WTC11 (cell line): ENCODE results near the gene LYPD3. TPM values are rescaled to one million over a fixed set of nuclear protein-coding genes. Genes with fewer than 3 reads are reported as not detected.

Experiments
- ATAC-seq: fragments of 200-7000 bp; cut with Tn5 transposase; 2 replicates; pipeline ENCODE4 v1.10.0; 2021; ENCODE audit warnings: mild to moderate bottlenecking, moderate library complexity
- CTCF ChIA-PET: fragments of 300-600 bp; sonication (Branson Sonifier 250); formaldehyde crosslinking; loops from one replicate; lab custom pipeline; 2021; ENCODE audit warnings: antibody characterized with exemption; lab: Charles Lee
- POLR2A ChIA-PET: fragments of 350-600 bp; sonication (Branson Sonifier 250); formaldehyde crosslinking; loops from one replicate; lab custom pipeline; 2021; ENCODE audit warnings: antibody characterized with exemption; lab: Charles Lee
- DNase-seq: peaks from one replicate; pipeline ENCODE4 v3.0.0; 2021; ENCODE audit warnings: low spot score
- H3K27ac Mint-ChIP-seq: 2 replicates; pipeline ENCODE4 v1.8.0; 2021; ENCODE audit warnings: mixed read lengths
- H3K27me3 Mint-ChIP-seq: 2 replicates; pipeline ENCODE4 v1.8.0; 2021; ENCODE audit warnings: low read depth, mild to moderate bottlenecking, moderate library complexity, mixed read lengths
- H3K36me3 Mint-ChIP-seq: 2 replicates; pipeline ENCODE4 v1.8.0; 2021; ENCODE audit warnings: mixed read lengths
- H3K4me1 Mint-ChIP-seq: 2 replicates; pipeline ENCODE4 v1.8.0; 2022; ENCODE audit warnings: mixed read lengths
- H3K4me3 Mint-ChIP-seq: 2 replicates; pipeline ENCODE4 v1.8.0; 2021; ENCODE audit warnings: mild to moderate bottlenecking, moderate library complexity, mixed read lengths
- H3K9me3 Mint-ChIP-seq: 2 replicates; pipeline ENCODE4 v1.8.0; 2021; ENCODE audit warnings: mixed read lengths
- CBFB ChIP-seq: sonication (generic); formaldehyde crosslinking; IDR thresholded peaks from 2 replicates; pipeline ENCODE4 v1.8.1; 2022; ENCODE audit warnings: mild to moderate bottlenecking, low read depth, missing genetic modification reagents
- HMGXB4 ChIP-seq: sonication (generic); formaldehyde crosslinking; IDR thresholded peaks from 2 replicates; pipeline ENCODE4 v1.8.1; 2023; ENCODE audit warnings: mild to moderate bottlenecking, moderate library complexity, missing genetic modification reagents
- JAZF1 ChIP-seq: fragments of 250-450 bp; sonication (Bioruptor Pico); IDR thresholded peaks from 2 replicates; pipeline ENCODE4 v1.9.0; 2021; ENCODE audit warnings: moderate library complexity, mild to moderate bottlenecking, inconsistent platforms
- MAX ChIP-seq: sonication (generic); formaldehyde crosslinking; IDR thresholded peaks from 2 replicates; pipeline ENCODE4 v1.8.0; 2022; ENCODE audit warnings: mild to moderate bottlenecking, missing genetic modification reagents
- RELA ChIP-seq: sonication (generic); formaldehyde crosslinking; IDR thresholded peaks from 2 replicates; pipeline ENCODE4 v1.8.1; 2022; ENCODE audit warnings: missing genetic modification reagents, mild to moderate bottlenecking, borderline replicate concordance
- TEAD1 ChIP-seq: sonication (generic); formaldehyde crosslinking; IDR thresholded peaks from 2 replicates; pipeline ENCODE4 v1.8.0; 2022; ENCODE audit warnings: mild to moderate bottlenecking, missing genetic modification reagents
- USF1 ChIP-seq: sonication (generic); formaldehyde crosslinking; IDR thresholded peaks from 2 replicates; pipeline ENCODE4 v1.8.0; 2022; ENCODE audit warnings: mild to moderate bottlenecking, missing genetic modification reagents
- ZBTB43 ChIP-seq: sonication (generic); formaldehyde crosslinking; IDR thresholded peaks from 2 replicates; pipeline ENCODE4 v1.8.1; 2023; ENCODE audit warnings: mild to moderate bottlenecking, missing genetic modification reagents
- ZNF138 ChIP-seq: sonication (generic); formaldehyde crosslinking; conservative IDR thresholded peaks from 2 replicates; pipeline ENCODE4 v1.8.1; 2022; ENCODE audit warnings: mild to moderate bottlenecking, moderate library complexity, missing genetic modification reagents
- ZNF416 ChIP-seq: fragments of 250-450 bp; sonication (Bioruptor Pico); IDR thresholded peaks from 2 replicates; pipeline ENCODE4 v1.9.0; 2021; ENCODE audit warnings: mild to moderate bottlenecking, inconsistent platforms
- ZNF425 ChIP-seq: fragments of 250-450 bp; sonication (Bioruptor Pico); conservative IDR thresholded peaks from 2 replicates; pipeline ENCODE4 v1.9.0; 2021; ENCODE audit warnings: mild to moderate bottlenecking
- ZNF512 ChIP-seq: sonication (generic); formaldehyde crosslinking; IDR thresholded peaks from 2 replicates; pipeline ENCODE4 v1.8.1; 2022; ENCODE audit warnings: missing genetic modification reagents, borderline replicate concordance
- total RNA-seq: library from RNA; stranded (reverse); gene quantifications from 3 replicates; pipeline ENCODE4 v1.2.3, GENCODE V29; 2021
- TF ChIP-seq, protein P1 (sequence below): sonication (generic); formaldehyde crosslinking; IDR thresholded peaks from 2 replicates; pipeline ENCODE4 v1.8.0; 2023; ENCODE audit warnings: missing genetic modification reagents, mild to moderate bottlenecking, borderline replicate concordance
- TF ChIP-seq, protein P2 (sequence below): fragments of 250-450 bp; sonication (Bioruptor Pico); IDR thresholded peaks from 2 replicates; pipeline ENCODE4 v1.9.0; 2021; ENCODE audit warnings: mild to moderate bottlenecking
- TF ChIP-seq, protein P3 (sequence below): sonication (generic); formaldehyde crosslinking; conservative IDR thresholded peaks from 2 replicates; pipeline ENCODE4 v1.8.1; 2022; ENCODE audit warnings: mild to moderate bottlenecking, missing genetic modification reagents

LYPD3 gene
- total RNA-seq, 1 experiment from 2014 or later: 3.8 TPM

- Mint-ChIP-seq H3K4me1 (no peaks in the 10 kb centered on the region), H3K4me3 (no peak overlapping the region), H3K9me3 (peaks cover 30% of the 10 kb centered on the region), H3K27ac (no peak overlapping the region), H3K36me3 (peaks cover 39% of the 10 kb centered on the region), H3K27me3 (peaks cover 2% of the 10 kb centered on the region; the same call in 1 of the 2 replicates)
- no peak for DNase-seq
- TF ChIP-seq RELA (no peak), TEAD1 (CRISPR knock-in tag) (no peak), CBFB (CRISPR knock-in tag) (no peak), USF1 (CRISPR knock-in tag) (no peak), HMGXB4 (no peak)
- ChIA-PET CTCF (interaction anchor here (1.6 to 2.0 kb wide), 2 partner anchors 8 to 64 kb away, joined by 9 to 12 read pairs; no protein-coding TSS in a partner anchor), POLR2A (no interaction called here)
- no peak for ATAC-seq
These were observed 45.9 kb upstream of the LYPD3 start for GRCh38 chr19:43511324-43511723.

DNA sequence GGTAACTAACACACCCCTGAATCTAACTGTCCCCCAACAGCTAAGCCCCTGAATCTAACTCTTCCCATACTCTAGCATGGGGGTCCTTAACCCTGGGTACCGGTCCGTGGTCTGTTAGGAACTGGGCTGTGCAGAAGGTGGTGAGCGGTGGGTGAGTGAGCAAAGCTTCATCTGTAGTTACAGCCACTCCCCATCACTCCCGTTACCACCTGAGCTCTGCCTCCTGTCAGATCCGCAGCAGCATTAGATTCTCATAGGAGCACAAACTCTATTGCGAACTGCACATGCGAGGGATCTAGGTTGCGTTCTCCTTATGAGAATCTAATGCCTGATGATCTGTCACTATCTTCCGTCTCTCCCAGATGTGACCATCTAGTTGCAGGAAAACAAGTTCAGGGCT, 45.3 kb upstream of the LYPD3 start:
- TF ChIP-seq ZNF138 (CRISPR knock-in tag): no peak
- Mint-ChIP-seq H3K27ac (no peak overlapping the region), H3K4me1 (no peaks in the 10 kb centered on the region), H3K9me3 (peaks cover 30% of the 10 kb centered on the region), H3K27me3 (peaks cover 4% of the 10 kb centered on the region; the same call in 1 of the 2 replicates), H3K4me3 (no peak overlapping the region), H3K36me3 (peaks cover 39% of the 10 kb centered on the region)
- DNase-seq (no peak), ATAC-seq (no peak)
- ChIA-PET POLR2A (interaction anchor here (0.6 kb wide), 1 partner anchor 22 kb away, joined by 3 read pairs; the partner anchor contains the start of gene ZNF575), CTCF (interaction anchor here (1.6 to 2.0 kb wide), 2 partner anchors 9 to 64 kb away, joined by 9 to 12 read pairs; no protein-coding TSS in a partner anchor)

DNA sequence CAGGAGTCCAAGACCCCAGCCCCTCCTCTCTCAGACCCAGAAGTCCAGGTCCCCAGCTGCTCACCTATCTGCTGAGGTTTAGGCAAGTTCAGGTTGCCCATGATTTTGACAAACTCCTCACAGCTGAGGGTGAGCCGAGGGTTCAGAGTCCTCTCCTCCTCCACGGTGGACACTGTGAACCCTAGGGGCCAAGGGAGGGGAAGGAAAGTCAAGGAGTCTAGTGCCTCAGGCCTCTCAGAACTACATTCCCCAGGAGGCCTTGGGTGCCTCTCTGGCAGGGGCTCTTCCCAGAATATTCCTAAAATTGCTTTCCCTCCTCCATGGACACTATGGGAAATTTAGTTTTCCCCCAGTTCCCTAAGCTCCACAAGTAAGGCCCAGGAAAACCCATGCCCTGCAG, 42.5 kb upstream of the LYPD3 start:
- DNase-seq: no peak
- Mint-ChIP-seq H3K4me1 (peaks cover 12% of the 10 kb centered on the region), H3K9me3 (peaks cover 23% of the 10 kb centered on the region), H3K27ac (no peak overlapping the region), H3K4me3 (no peak overlapping the region), H3K27me3 (peaks cover 17% of the 10 kb centered on the region), H3K36me3 (peaks cover 27% of the 10 kb centered on the region)
- no peak for ATAC-seq
- ChIA-PET CTCF (interaction anchor here (0.5 to 0.6 kb wide), 2 partner anchors 11 to 24 kb away, joined by 3 to 5 read pairs; no protein-coding TSS in a partner anchor), POLR2A (interaction anchor here (0.6 to 0.7 kb wide), 2 partner anchors 28 to 33 kb away, joined by 3 read pairs; no protein-coding TSS in a partner anchor)
- TF ChIP-seq MAX (CRISPR knock-in tag): no peak
- TF ChIP-seq, protein P1, sequence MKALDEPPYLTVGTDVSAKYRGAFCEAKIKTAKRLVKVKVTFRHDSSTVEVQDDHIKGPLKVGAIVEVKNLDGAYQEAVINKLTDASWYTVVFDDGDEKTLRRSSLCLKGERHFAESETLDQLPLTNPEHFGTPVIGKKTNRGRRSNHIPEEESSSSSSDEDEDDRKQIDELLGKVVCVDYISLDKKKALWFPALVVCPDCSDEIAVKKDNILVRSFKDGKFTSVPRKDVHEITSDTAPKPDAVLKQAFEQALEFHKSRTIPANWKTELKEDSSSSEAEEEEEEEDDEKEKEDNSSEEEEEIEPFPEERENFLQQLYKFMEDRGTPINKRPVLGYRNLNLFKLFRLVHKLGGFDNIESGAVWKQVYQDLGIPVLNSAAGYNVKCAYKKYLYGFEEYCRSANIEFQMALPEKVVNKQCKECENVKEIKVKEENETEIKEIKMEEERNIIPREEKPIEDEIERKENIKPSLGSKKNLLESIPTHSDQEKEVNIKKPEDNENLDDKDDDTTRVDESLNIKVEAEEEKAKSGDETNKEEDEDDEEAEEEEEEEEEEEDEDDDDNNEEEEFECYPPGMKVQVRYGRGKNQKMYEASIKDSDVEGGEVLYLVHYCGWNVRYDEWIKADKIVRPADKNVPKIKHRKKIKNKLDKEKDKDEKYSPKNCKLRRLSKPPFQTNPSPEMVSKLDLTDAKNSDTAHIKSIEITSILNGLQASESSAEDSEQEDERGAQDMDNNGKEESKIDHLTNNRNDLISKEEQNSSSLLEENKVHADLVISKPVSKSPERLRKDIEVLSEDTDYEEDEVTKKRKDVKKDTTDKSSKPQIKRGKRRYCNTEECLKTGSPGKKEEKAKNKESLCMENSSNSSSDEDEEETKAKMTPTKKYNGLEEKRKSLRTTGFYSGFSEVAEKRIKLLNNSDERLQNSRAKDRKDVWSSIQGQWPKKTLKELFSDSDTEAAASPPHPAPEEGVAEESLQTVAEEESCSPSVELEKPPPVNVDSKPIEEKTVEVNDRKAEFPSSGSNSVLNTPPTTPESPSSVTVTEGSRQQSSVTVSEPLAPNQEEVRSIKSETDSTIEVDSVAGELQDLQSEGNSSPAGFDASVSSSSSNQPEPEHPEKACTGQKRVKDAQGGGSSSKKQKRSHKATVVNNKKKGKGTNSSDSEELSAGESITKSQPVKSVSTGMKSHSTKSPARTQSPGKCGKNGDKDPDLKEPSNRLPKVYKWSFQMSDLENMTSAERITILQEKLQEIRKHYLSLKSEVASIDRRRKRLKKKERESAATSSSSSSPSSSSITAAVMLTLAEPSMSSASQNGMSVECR (CRISPR knock-in tag): no peak
- TF ChIP-seq ZNF512 (CRISPR knock-in tag): no peak
- TF ChIP-seq JAZF1: no peak
- TF ChIP-seq ZNF425 (CRISPR knock-in tag): no peak
- TF ChIP-seq, protein P2, sequence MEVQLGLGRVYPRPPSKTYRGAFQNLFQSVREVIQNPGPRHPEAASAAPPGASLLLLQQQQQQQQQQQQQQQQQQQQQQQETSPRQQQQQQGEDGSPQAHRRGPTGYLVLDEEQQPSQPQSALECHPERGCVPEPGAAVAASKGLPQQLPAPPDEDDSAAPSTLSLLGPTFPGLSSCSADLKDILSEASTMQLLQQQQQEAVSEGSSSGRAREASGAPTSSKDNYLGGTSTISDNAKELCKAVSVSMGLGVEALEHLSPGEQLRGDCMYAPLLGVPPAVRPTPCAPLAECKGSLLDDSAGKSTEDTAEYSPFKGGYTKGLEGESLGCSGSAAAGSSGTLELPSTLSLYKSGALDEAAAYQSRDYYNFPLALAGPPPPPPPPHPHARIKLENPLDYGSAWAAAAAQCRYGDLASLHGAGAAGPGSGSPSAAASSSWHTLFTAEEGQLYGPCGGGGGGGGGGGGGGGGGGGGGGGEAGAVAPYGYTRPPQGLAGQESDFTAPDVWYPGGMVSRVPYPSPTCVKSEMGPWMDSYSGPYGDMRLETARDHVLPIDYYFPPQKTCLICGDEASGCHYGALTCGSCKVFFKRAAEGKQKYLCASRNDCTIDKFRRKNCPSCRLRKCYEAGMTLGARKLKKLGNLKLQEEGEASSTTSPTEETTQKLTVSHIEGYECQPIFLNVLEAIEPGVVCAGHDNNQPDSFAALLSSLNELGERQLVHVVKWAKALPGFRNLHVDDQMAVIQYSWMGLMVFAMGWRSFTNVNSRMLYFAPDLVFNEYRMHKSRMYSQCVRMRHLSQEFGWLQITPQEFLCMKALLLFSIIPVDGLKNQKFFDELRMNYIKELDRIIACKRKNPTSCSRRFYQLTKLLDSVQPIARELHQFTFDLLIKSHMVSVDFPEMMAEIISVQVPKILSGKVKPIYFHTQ (CRISPR knock-in tag): no peak
- TF ChIP-seq, protein P3, sequence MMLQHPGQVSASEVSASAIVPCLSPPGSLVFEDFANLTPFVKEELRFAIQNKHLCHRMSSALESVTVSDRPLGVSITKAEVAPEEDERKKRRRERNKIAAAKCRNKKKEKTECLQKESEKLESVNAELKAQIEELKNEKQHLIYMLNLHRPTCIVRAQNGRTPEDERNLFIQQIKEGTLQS: no peak
- TF ChIP-seq ZNF416 (CRISPR knock-in tag): no peak
- no peak for TF ChIP-seq ZBTB43
